Omental fat pad (tissue), 4 donors: ENCODE results near the gene ERO1A. TPM values are rescaled to one million over a fixed set of nuclear protein-coding genes. Genes with fewer than 3 reads are reported as not detected.
"Not testable (repeated sequence)": the region's sequence is repeated elsewhere in the genome, so short reads cannot be mapped to it uniquely, and the experiment has no call there.

Source experiments
- ATAC-seq: fragments of 150-250 bp; one replicate; pipeline ENCODE4 v1.9.1; 2016; ENCODE audit warnings: mild to moderate bottlenecking, moderate library complexity; ENCODE audit not compliant: low FRiP score
- DNase-seq: peaks from one replicate; pipeline ENCODE4 v3.0.0-alpha.2; 2019; ENCODE audit warnings: low spot score
- CTCF ChIP-seq, 3 donors: fragments of 450-650 bp; IDR thresholded peaks; one replicate each; pipeline ENCODE4 v1.5.1; 2016 to 2017; ENCODE audit warnings: antibody characterized with exemption in 3 of 3, mild to moderate bottlenecking in 3 of 3, moderate library complexity in 2 of 3
- total RNA-seq, 4 donors: library from RNA; depleted of rRNA; stranded (reverse); fragments of >200 nt; gene quantifications; one replicate each; pipeline ENCODE4 v1.1.0, GENCODE V29; 2016

Gene ERO1A
- total RNA-seq, 4 donors from 2014 or later, result 24.8 to 49.8 (median 32.5) TPM

- DNase-seq (peak; percentile 91), ATAC-seq (peak; percentile 100)
- no peak for TF ChIP-seq CTCF (IDR thresholded peaks at IDR 0.05)
Observed at GRCh38 chr14:52729925-52730708, 34.8 kb upstream of the ERO1A start, which contains the start of gene STYX. STYX (plus strand) TSS chr14:52730166; CDS start chr14:52730475, 309 bp downstream.

GRCh38 chr14:52729585-52729924 is 34.2 kb upstream of the ERO1A start:
- no peak for DNase-seq
- TF ChIP-seq CTCF (IDR thresholded peaks at IDR 0.05), result no peak
- ATAC-seq, result no peak

GRCh38 chr14:52729035-52729434 is 33.7 kb upstream of the ERO1A start:
- not testable (repeated sequence) for DNase-seq, ATAC-seq

GRCh38 chr14:52727509-52727908 is 32.2 kb upstream of the ERO1A start:
- not testable (repeated sequence) for ATAC-seq

GRCh38 chr14:52724360-52724644 is 28.9 kb upstream of the ERO1A start:
- TF ChIP-seq CTCF (IDR thresholded peaks at IDR 0.05), result no peak
- DNase-seq (no peak), ATAC-seq (no peak)

More at GRCh38 chr14:52727509-52727908, 32.2 kb upstream of the ERO1A start:
- not testable (repeated sequence) for DNase-seq

GRCh38 chr14:52723514-52724359 is 28.4 kb upstream of the ERO1A start:
- ATAC-seq, result no peak
- no peak for DNase-seq
- no peak for TF ChIP-seq CTCF (IDR thresholded peaks at IDR 0.05)

GRCh38 chr14:52716155-52716554 is 20.8 kb upstream of the ERO1A start:
- no peak for TF ChIP-seq CTCF (IDR thresholded peaks at IDR 0.05)
- DNase-seq (no peak), ATAC-seq (no peak)

- DNase-seq (no peak), ATAC-seq (no peak)
- TF ChIP-seq CTCF (IDR thresholded peaks at IDR 0.05), result no peak
Observed at GRCh38 chr14:52711666-52712065, 16.3 kb upstream of the ERO1A start.
